Right lobe of liver (tissue), 6 donors: ENCODE measurements around the gene LDLRAD4. TPM values are rescaled to one million over a fixed set of nuclear protein-coding genes. Genes with fewer than 3 reads are reported as not detected.
"Not testable (repeated sequence)": the region's sequence is repeated elsewhere in the genome, so short reads cannot be mapped to it uniquely, and the experiment has no call there.

Experiments used
- ATAC-seq, 4 donors: fragments of 200-7000 bp; cut with Tn5 transposase; one replicate each; pipeline ENCODE4 v1.9.1; 2020; ENCODE audit warnings: mild to moderate bottlenecking in 4 of 4, moderate library complexity in 4 of 4
- DNase-seq, 3 donors: peaks; one replicate each; pipeline ENCODE4 v3.0.0-alpha.2; 2020
- H3K27ac ChIP-seq, 3 donors: fragments of 200-600 bp; one replicate each; pipeline ENCODE4 v1.8.0; 2022
- H3K27me3 ChIP-seq, 2 donors: fragments of 200-600 bp; one replicate each; pipeline ENCODE4 v1.8.0; 2022
- H3K36me3 ChIP-seq, 4 donors: fragments of 200-600 bp; sonication (generic) in 1 of 4; one replicate each; pipeline versions ENCODE4 v1.5.1 to v1.8.0; 2017 to 2022; ENCODE audit warnings: control low read depth in 1 of 4
- H3K4me1 ChIP-seq, 4 donors: fragments of 200-600 bp; sonication (generic) in 1 of 4; one replicate each; pipeline versions ENCODE4 v1.5.1 to v1.8.0; 2017 to 2022; ENCODE audit warnings: control low read depth in 1 of 4
- H3K4me3 ChIP-seq, 3 donors: fragments of 200-600 bp; one replicate each; pipeline ENCODE4 v1.8.0; 2022
- H3K9me3 ChIP-seq, 4 donors: fragments of 200-600 bp; sonication (generic) in 1 of 4; one replicate each; pipeline versions ENCODE4 v1.5.1 to v1.8.0; 2017 to 2022; ENCODE audit warnings: control low read depth in 1 of 4
- POLR2A ChIP-seq: fragments of 450-650 bp; IDR thresholded peaks from one replicate; pipeline ENCODE4 v1.6.1; 2017; ENCODE audit warnings: antibody characterized with exemption, mild to moderate bottlenecking
- WGBS: methylation state at CpG from one replicate; pipeline ENCODE4 v1.1.6; 2018; ENCODE audit warnings: low coverage, low lambda C conversion rate; ENCODE audit not compliant: insufficient coverage; ENCODE audit errors: missing lambda C conversion rate; 5-methylcytosine and 5-hydroxymethylcytosine counted together
- intact Hi-C, 2 donors: fragments of 100-400 bp; cut with DNase I; formaldehyde crosslinking; loops; one replicate each; pipeline versions ENCODE4 v1.11.2 to v1.14.1; 2022
- total RNA-seq, 6 experiments: library from RNA; depleted of rRNA in 2 of 6; stranded (reverse); fragments of >200 nt in 2 of 6; fragmentation: NEBNext Ultra II Directional in 3 of 6; extraction: Animal tissue kit (Norgen Biotek cat#: 25700) in 3 of 6; gene quantifications; one replicate each; pipeline versions ENCODE4 v1.1.0 to v1.2.4, GENCODE V29; 2016 to 2023
- TF ChIP-seq, protein P1 (sequence below), 4 donors: fragments of 200-600 bp in 3 of 4; fragments of 450-650 bp in 1 of 4; IDR thresholded peaks; one replicate each; pipeline versions ENCODE4 v1.5.1 to v1.8.0; 2016 to 2022; ENCODE audit warnings: antibody characterized with exemption in 4 of 4, mild to moderate bottlenecking in 2 of 4
- donor health status: DM: no; HTN: yes; CAD: no.
- donor health status: DM: no; HTN: no; CAD: no.
- donor health status: DM: no; HTN: no; CAD: no.
- donor health status: DM: no; HTN: yes; CAD: no.
- donor health status: DM: no; HTN: yes; CAD: no.

Gene LDLRAD4
- total RNA-seq, 6 experiments from 2014 or later, result 10.6 to 66.4 (median 18.7) TPM

DNA sequence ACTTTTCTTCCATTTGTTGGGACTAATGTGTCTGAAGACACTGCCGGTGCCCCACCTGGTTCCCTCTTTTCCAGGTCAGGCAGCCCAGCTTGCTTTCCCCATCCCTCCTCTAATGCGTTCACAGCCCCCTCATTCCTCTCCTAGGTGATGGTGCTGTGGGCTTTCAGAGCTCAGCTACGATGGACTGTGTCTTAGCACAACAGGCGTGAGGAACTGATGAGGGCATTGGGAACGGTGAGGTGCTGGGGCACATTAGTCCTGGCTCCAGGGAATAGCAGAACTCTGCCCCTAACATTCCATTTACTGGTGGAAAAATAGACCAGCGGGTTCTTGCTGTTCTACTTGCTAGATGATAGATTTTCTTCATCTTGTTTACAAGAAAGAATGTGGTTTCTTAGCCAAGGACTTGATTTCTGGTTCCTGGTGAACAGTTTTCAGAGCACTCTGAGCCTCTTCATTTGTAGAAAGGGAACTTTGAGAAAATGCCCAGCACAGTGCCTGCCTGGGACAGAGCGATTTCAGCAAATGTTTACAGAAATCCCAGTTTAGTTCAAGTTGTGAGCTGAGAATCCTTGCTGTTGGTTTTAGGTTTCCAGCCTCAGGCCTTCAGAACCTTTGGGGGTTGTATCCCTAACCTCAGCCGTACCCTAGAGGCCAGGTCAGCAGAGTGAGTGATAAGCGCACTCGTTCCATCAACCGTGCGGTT, 42.5 kb downstream of the LDLRAD4 start:
- H3K9me3 ChIP-seq, result no peaks in the 10 kb centered on the region
- no peaks in the 10 kb centered on the region for H3K27me3 ChIP-seq
- 66% methylated on average over 7 of the region's 12 CpGs for WGBS
- no peak overlapping the region for H3K4me3 ChIP-seq
- H3K4me1 ChIP-seq, result peaks cover 0 to 9% (median 2%) of the 10 kb centered on the region in 4 donors
- H3K36me3 ChIP-seq, result no peaks in the 10 kb centered on the region
- no peak for ATAC-seq
- TF ChIP-seq, protein P1, sequence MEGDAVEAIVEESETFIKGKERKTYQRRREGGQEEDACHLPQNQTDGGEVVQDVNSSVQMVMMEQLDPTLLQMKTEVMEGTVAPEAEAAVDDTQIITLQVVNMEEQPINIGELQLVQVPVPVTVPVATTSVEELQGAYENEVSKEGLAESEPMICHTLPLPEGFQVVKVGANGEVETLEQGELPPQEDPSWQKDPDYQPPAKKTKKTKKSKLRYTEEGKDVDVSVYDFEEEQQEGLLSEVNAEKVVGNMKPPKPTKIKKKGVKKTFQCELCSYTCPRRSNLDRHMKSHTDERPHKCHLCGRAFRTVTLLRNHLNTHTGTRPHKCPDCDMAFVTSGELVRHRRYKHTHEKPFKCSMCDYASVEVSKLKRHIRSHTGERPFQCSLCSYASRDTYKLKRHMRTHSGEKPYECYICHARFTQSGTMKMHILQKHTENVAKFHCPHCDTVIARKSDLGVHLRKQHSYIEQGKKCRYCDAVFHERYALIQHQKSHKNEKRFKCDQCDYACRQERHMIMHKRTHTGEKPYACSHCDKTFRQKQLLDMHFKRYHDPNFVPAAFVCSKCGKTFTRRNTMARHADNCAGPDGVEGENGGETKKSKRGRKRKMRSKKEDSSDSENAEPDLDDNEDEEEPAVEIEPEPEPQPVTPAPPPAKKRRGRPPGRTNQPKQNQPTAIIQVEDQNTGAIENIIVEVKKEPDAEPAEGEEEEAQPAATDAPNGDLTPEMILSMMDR (IDR thresholded peaks at IDR 0.05), result no peak
- no peak for TF ChIP-seq POLR2A
- intact Hi-C loops, result no loop called here
- H3K27ac ChIP-seq, result peak overlapping the region in 2 of 3 donors; percentile 8 to 21
- no peak for DNase-seq

DNA sequence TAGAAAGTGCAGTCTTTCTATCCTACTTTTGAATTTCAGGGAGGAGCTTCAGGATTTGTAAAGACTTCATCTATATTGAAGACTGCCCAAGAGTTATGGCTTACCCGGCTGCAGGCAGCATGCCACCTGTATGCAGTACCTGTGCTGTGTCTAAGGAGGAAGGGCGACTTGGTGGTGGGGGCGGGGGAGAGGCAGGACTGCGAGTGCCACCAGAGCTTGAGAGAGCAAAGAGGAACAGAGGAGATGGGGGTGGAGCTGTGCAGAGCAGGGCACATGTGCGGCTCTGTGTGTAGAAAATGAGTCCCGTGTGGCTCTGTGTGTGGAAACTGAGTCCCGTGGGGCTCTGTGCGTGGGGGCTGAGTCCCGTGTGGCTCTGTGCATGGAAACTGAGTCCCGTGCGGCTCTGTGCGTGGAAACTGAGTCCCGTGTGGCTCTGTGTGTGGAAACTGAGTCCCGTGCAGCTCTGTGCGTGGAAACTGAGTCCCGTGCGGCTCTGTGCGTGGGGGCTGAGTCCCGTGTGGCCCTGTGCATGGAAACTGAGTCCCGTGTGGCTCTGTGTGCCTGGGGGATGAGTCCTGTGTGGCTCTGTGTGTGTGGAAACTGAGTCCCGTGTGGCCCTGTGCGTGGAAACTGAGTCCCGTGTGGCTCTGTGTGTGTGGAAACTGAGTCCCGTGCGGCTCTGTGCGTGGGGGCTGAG, 43.2 kb downstream of the LDLRAD4 start:
- intact Hi-C loops, result no loop called here
- DNase-seq (no peak), ATAC-seq (peak in 1 of 4 donors; percentile 15)
- H3K36me3 ChIP-seq, result no peaks in the 10 kb centered on the region
- H3K27ac ChIP-seq, result no peak overlapping the region
- H3K9me3 ChIP-seq, result no peaks in the 10 kb centered on the region
- TF ChIP-seq, protein P1 (IDR thresholded peaks at IDR 0.05), result no peak
- no peak for TF ChIP-seq POLR2A
- H3K27me3 ChIP-seq, result no peaks in the 10 kb centered on the region
- 82% methylated on average over 5 of the region's 26 CpGs for WGBS
- peaks cover 0 to 9% (median 2%) of the 10 kb centered on the region in 4 donors for H3K4me1 ChIP-seq
- H3K4me3 ChIP-seq, result no peak overlapping the region

DNA sequence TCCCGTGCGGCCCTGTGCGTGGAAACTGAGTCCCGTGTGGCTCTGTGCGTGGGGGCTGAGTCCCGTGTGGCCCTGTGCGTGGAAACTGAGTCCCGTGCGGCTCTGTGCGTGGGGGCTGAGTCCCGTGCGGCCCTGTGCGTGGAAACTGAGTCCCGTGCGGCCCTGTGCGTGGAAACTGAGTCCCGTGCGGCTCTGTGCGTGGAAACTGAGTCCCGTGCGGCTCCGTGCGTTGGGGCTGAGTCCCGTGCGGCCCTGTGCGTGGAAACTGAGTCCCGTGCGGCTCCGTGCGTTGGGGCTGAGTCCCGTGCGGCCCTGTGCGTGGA, 43.8 kb downstream of the LDLRAD4 start:
- H3K9me3 ChIP-seq, ATAC-seq, H3K36me3 ChIP-seq, H3K4me1 ChIP-seq, H3K27me3 ChIP-seq, intact Hi-C loops, H3K4me3 ChIP-seq, H3K27ac ChIP-seq, DNase-seq: not testable (repeated sequence)
- no CpG with 5 or more reads among the region's 33 CpGs for WGBS

GRCh38 chr18:13262839-13263691, 44.5 kb downstream of the LDLRAD4 start:
- Histone ChIP-seq H3K4me3 (no peak overlapping the region), H3K27me3 (no peaks in the 10 kb centered on the region), H3K4me1 (peaks cover 0 to 9% (median 2%) of the 10 kb centered on the region in 4 donors), H3K27ac (no peak overlapping the region), H3K36me3 (no peaks in the 10 kb centered on the region), H3K9me3 (no peaks in the 10 kb centered on the region)
- TF ChIP-seq, protein P1 (IDR thresholded peaks at IDR 0.05), result no peak
- no peak for TF ChIP-seq POLR2A
- ATAC-seq (no peak), DNase-seq (no peak)
- intact Hi-C loops, result no loop called here
- WGBS, result 95% methylated on average over 7 of the region's 50 CpGs
